ENCODE data around the gene KCNK5.

KCNK5 gene

GRCh38 chr6:39209360-39209811 is 19.9 kb downstream of the KCNK5 start:
- ChIA-PET POLR2A (no interaction called here), CTCF (no interaction called here)
- no peak overlapping the region for H3K4me3 ChIP-seq (ENCODE audit: low read depth, low read length)
- TF ChIP-seq CTCF (IDR thresholded peaks at IDR 0.05; ENCODE audit: insufficient read depth, low read length, missing control alignments) = no peak
- DNase-seq (ENCODE audit: low read depth, low spot score) = no peak

- no peak for DNase-seq (ENCODE audit: low read depth, low spot score)
- no peak for TF ChIP-seq CTCF (IDR thresholded peaks at IDR 0.05; ENCODE audit: insufficient read depth, low read length, missing control alignments)
- POLR2A ChIA-PET = no interaction called here
- CTCF ChIA-PET = no interaction called here
- H3K4me3 ChIP-seq (ENCODE audit: low read depth, low read length) = no peak overlapping the region
These were observed 21.0 kb downstream of the KCNK5 start for GRCh38 chr6:39208223-39208739.

- POLR2A ChIA-PET = no interaction called here
- no peak for DNase-seq (ENCODE audit: low read depth, low spot score)
These were observed 21.7 kb downstream of the KCNK5 start for GRCh38 chr6:39207416-39208222.

GRCh38 chr6:39206250-39206721 is 23.0 kb downstream of the KCNK5 start:
- ChIA-PET POLR2A (no interaction called here), CTCF (no interaction called here)
- no peak overlapping the region for H3K4me3 ChIP-seq (ENCODE audit: low read depth, low read length)
- DNase-seq (ENCODE audit: low read depth, low spot score) = no peak
- TF ChIP-seq CTCF (IDR thresholded peaks at IDR 0.05; ENCODE audit: insufficient read depth, low read length, missing control alignments) = no peak

More at GRCh38 chr6:39207416-39208222, 21.7 kb downstream of the KCNK5 start:
- CTCF ChIA-PET = no interaction called here
- no peak for TF ChIP-seq CTCF (IDR thresholded peaks at IDR 0.05; ENCODE audit: insufficient read depth, low read length, missing control alignments)
- no peak overlapping the region for H3K4me3 ChIP-seq (ENCODE audit: low read depth, low read length)

- CTCF ChIA-PET = interaction anchor here (0.6 kb wide), 1 partner anchor 40 kb away, joined by 3 read pairs; no protein-coding TSS in a partner anchor
- H3K4me3 ChIP-seq (ENCODE audit: low read depth, low read length) = no peak overlapping the region
- no peak for DNase-seq (ENCODE audit: low read depth, low spot score)
- no peak for TF ChIP-seq CTCF (IDR thresholded peaks at IDR 0.05; ENCODE audit: insufficient read depth, low read length, missing control alignments)
- POLR2A ChIA-PET = no interaction called here
These were observed 24.5 kb downstream of the KCNK5 start for GRCh38 chr6:39204646-39205244.

- CTCF ChIA-PET = no interaction called here
- TF ChIP-seq CTCF (IDR thresholded peaks at IDR 0.05; ENCODE audit: insufficient read depth, low read length, missing control alignments) = no peak
These were observed 25.1 kb downstream of the KCNK5 start for GRCh38 chr6:39204160-39204495.

More at GRCh38 chr6:39204160-39204495, 25.1 kb downstream of the KCNK5 start:
- no peak overlapping the region for H3K4me3 ChIP-seq (ENCODE audit: low read depth, low read length)
- DNase-seq (ENCODE audit: low read depth, low spot score) = no peak
- POLR2A ChIA-PET = no interaction called here
